Heart left ventricle (tissue), 16 donors: ENCODE measurements around the gene ZNF786. TPM values are rescaled to one million over a fixed set of nuclear protein-coding genes. Genes with fewer than 3 reads are reported as not detected.

Source experiments
- ATAC-seq, 4 donors: fragments of 200-7000 bp; cut with Tn5 transposase; one replicate each; pipeline ENCODE4 v1.9.1; 2020 to 2022; ENCODE audit warnings: moderate library complexity in 4 of 4, mild to moderate bottlenecking in 3 of 4, moderate number of reproducible peaks in 1 of 4
- DNase-seq, 5 donors: peaks; one replicate each; pipeline ENCODE4 v3.0.0-alpha.2; 2020
- H3K27ac ChIP-seq, 12 donors: fragments of 200-600 bp; sonication (generic) in 4 of 12; one replicate each; pipeline versions ENCODE4 v1.5.0 to v1.8.0; 2016 to 2022; ENCODE audit warnings: mild to moderate bottlenecking in 2 of 12
- H3K27me3 ChIP-seq, 9 donors: fragments of 200-600 bp; sonication (generic) in 2 of 9; one replicate each; pipeline versions ENCODE4 v1.5.1 to v1.8.0; 2016 to 2022; ENCODE audit warnings: mild to moderate bottlenecking in 3 of 9
- H3K36me3 ChIP-seq, 9 donors: fragments of 200-600 bp; sonication (generic) in 2 of 9; one replicate each; pipeline versions ENCODE4 v1.5.0 to v1.8.0; 2018 to 2022; ENCODE audit warnings: mild to moderate bottlenecking in 2 of 9
- H3K4me1 ChIP-seq, 12 donors: fragments of 200-600 bp; sonication (generic) in 4 of 12; one replicate each; pipeline versions ENCODE4 v1.5.0 to v1.8.0; 2016 to 2022; ENCODE audit warnings: mild to moderate bottlenecking in 3 of 12
- H3K4me3 ChIP-seq, 12 donors: fragments of 200-600 bp; sonication (generic) in 4 of 12; one replicate each; pipeline versions ENCODE4 v1.5.0 to v1.8.0; 2017 to 2022; ENCODE audit warnings: mild to moderate bottlenecking in 9 of 12, moderate library complexity in 4 of 12
- H3K9me3 ChIP-seq, 12 donors: fragments of 200-600 bp; sonication (generic) in 4 of 12; one replicate each; pipeline versions ENCODE4 v1.5.0 to v1.8.0; 2016 to 2022; ENCODE audit warnings: mild to moderate bottlenecking in 1 of 12
- CTCF ChIP-seq, 12 donors: fragments of 200-600 bp; sonication (generic) in 4 of 12; IDR thresholded peaks; one replicate each; pipeline versions ENCODE4 v1.5.0 to v1.8.0; 2018 to 2022; ENCODE audit warnings: antibody characterized with exemption in 12 of 12, mild to moderate bottlenecking in 5 of 12
- POLR2A ChIP-seq, 2 donors: fragments of 450-650 bp; IDR thresholded peaks; one replicate each; pipeline ENCODE4 v1.6.1; 2017; ENCODE audit warnings: antibody characterized with exemption in 2 of 2, mild to moderate bottlenecking in 2 of 2, moderate library complexity in 2 of 2
- WGBS, 4 donors: extraction: QIAGEN DNeasy Blood & Tissue Kit in 2 of 4; methylation state at CpG; one replicate each; pipeline versions ENCODE4 v1.1.5 to v1.1.7; 2013 to 2018; 5-methylcytosine and 5-hydroxymethylcytosine counted together
- intact Hi-C, 10 donors: fragments of 100-400 bp; cut with DNase I; formaldehyde crosslinking; loops; one replicate each; pipeline versions ENCODE4 v1.11.1 to v1.14.2; 2022
- polyA plus RNA-seq, 2 donors: library from polyadenylated mRNA; stranded (reverse); fragments of 200-250 nt; gene quantifications; one replicate each; pipeline ENCODE4 v1.2.3, GENCODE V29; 2013
- total RNA-seq, 9 donors: library from RNA; depleted of rRNA in 2 of 9; stranded (reverse); fragments of >200 nt in 2 of 9; fragmentation: NEBNext Ultra II Directional in 3 of 9; extraction: Animal tissue kit (Norgen Biotek cat#: 25700) in 3 of 9; gene quantifications; one replicate each; pipeline versions ENCODE4 v1.1.0 to v1.2.4, GENCODE V29; 2016 to 2023
- donor health status: ischemic (EF 13 %, LVEDD 7.1; RV severe dilation, severe dysfunction).
- donor health status: healthy with polysubstance abuse.
- donor health status: DM: no; HTN: yes; CAD: no.
- donor health status: DM: no; HTN: no; CAD: no.
- donor health status: ischemic (EF 25% LVEDD 6.9; RV normal size, moderate dysfunction).
- donor health status: ischemic (EF 25% LVEDD 5.7; RV mildly dilated, moderate dysfunction).
- donor health status: healthy.
- donor health status: DM: yes; HTN: yes; CAD: no.
- donor health status: ischemic (EF 35%, LVEDD 5.7; RV mildly dilated, moderate dysfunction).
- donor health status: nonischemic (EF 11% LVEDD 7.7; RV severe dilation, severe dysfunction).
- donor health status: DM: yes; HTN: yes; CAD: no.
- donor health status: PGD.
- donor health status: ischemic (EF 29% LVEDD 5.4; RV normal size, mild dysfunction).
- donor health status: nonischemic (EF 23%, LVEDD 6.1; RV moderate dilation, normal function).

ZNF786 gene
- total and polyA plus RNA-seq, 11 donors = 1.4 to 5.3 (median 2.9) TPM

DNA sequence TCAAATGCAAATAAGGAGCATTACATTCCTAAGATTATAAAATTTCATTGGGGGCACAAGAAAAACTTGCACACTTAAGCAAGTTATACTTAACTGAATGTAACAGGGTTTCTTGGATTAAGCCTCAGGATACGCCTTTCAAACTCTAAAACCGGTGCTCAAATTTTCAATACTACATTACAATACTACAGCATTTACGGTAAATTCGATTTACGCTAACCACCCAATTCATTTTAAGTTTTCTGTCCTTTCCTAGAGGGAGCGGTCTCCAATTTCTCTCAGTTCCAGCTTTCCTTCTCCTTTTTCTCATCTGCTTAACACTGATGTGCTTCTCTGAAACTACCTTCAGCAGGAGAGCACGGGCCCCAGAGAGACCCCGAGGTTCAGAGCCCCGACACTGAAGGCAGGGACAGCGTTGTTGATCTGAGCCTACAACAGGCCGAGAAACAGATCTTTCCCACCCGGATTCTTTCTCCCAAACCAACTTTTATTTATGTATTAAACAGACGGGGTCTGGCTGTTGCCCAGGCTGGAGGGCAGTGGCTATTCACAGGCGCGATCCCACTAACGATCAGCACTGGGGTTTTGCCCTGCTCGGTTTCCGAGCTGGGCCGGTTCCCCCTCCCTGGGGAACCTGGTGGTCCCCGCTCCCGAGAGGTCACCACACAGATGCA, 34.8 kb upstream of the ZNF786 start:
- Histone ChIP-seq H3K4me1 (peaks cover 0 to 21% (median 10%) of the 10 kb centered on the region in 12 donors), H3K27me3 (no peaks in the 10 kb centered on the region), H3K27ac (peak overlapping the region; percentile 35 to 99 (median 96)), H3K4me3 (peak overlapping the region; percentile 70 to 99 (median 84)), H3K9me3 (peaks cover 0 to 4% (median under 1%) of the 10 kb centered on the region in 12 donors), H3K36me3 (peaks cover 0 to 7% (median 3%) of the 10 kb centered on the region in 9 donors)
- DNase-seq = no peak
- intact Hi-C loops = loop anchor here in 2 of 10 donors (5.0 kb wide), 1 partner anchor 33 kb away; the partner anchor contains the start of gene ZNF786 (in 2 of the 2)
- TF ChIP-seq POLR2A (IDR thresholded peaks at IDR 0.05) (no peak), CTCF (IDR thresholded peaks at IDR 0.05) (no peak)
- 5 to 7% (median 6%) methylated on average over 21 of the region's 21 CpGs for WGBS, 4 donors
- no peak for ATAC-seq

DNA sequence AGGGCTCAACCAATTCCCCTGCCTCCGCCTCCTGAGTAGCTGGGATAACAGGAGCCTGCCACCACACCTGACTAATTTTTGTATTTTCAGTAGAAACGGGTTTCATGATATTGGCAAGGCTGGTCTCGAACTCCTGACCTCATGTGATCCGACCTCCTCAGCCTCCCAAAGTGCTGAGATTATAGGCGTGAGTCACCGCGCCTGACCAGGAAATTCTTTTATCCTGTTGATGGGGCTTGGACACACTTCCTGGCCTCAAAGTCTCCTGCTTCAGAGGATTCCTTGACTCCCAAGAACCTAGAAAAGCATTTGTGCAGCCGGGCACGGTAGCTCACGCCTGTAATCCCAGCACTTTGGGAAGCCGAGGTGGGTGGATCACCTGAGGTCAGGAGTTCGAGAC, 19.5 kb upstream of the ZNF786 start:
- Histone ChIP-seq H3K4me1 (no peaks in the 10 kb centered on the region), H3K27ac (no peak overlapping the region), H3K9me3 (no peaks in the 10 kb centered on the region), H3K36me3 (peaks cover 0 to 5% (median 0%) of the 10 kb centered on the region in 9 donors), H3K4me3 (no peak overlapping the region), H3K27me3 (no peaks in the 10 kb centered on the region)
- TF ChIP-seq POLR2A (IDR thresholded peaks at IDR 0.05) = no peak
- no peak for TF ChIP-seq CTCF (IDR thresholded peaks at IDR 0.05)
- WGBS, 4 donors = 82 to 94% (median 89%) methylated on average over 9 to 12 of the region's 12 CpGs
- ATAC-seq (no peak), DNase-seq (no peak)
- intact Hi-C loops = no loop called here

GRCh38 chr7:149104749-149105148, 14.2 kb upstream of the ZNF786 start:
- TF ChIP-seq CTCF (IDR thresholded peaks at IDR 0.05) (no peak), POLR2A (IDR thresholded peaks at IDR 0.05) (no peak)
- ATAC-seq = no peak
- H3K4me3 ChIP-seq = no peak overlapping the region
- WGBS, 4 donors = 94 to 96% (median 94%) methylated on average over 14 to 25 of the region's 25 CpGs
- no peak for DNase-seq
- intact Hi-C loops = no loop called here
- no peaks in the 10 kb centered on the region for H3K9me3 ChIP-seq
- H3K27ac ChIP-seq = no peak overlapping the region
- H3K4me1 ChIP-seq = no peaks in the 10 kb centered on the region
- H3K27me3 ChIP-seq = no peaks in the 10 kb centered on the region
- H3K36me3 ChIP-seq = peaks cover 0 to 3% (median 0%) of the 10 kb centered on the region in 9 donors

GRCh38 chr7:149104214-149104613, 13.7 kb upstream of the ZNF786 start:
- WGBS, 4 donors = 97 to 99% (median 97%) methylated on average over 31 to 35 of the region's 35 CpGs
- Histone ChIP-seq H3K27me3 (no peaks in the 10 kb centered on the region), H3K9me3 (no peaks in the 10 kb centered on the region), H3K27ac (no peak overlapping the region), H3K4me3 (no peak overlapping the region), H3K36me3 (peaks cover 0 to 3% (median 0%) of the 10 kb centered on the region in 9 donors), H3K4me1 (no peaks in the 10 kb centered on the region)
- ATAC-seq (peak in 1 of 4 donors; percentile 15), DNase-seq (no peak)
- intact Hi-C loops = no loop called here
- no peak for TF ChIP-seq POLR2A (IDR thresholded peaks at IDR 0.05)
- TF ChIP-seq CTCF (IDR thresholded peaks at IDR 0.05) = no peak
